ENCODE data around the gene KY.
"Not testable (repeated sequence)": the region's sequence is repeated elsewhere in the genome, so short reads cannot be mapped to it uniquely, and the experiment has no call there.

The KY gene

GRCh38 chr3:134576831-134577230, 74.0 kb downstream of the KY start:
- no peak for FAIRE-seq

GRCh38 chr3:134576426-134576825, 74.4 kb downstream of the KY start:
- DNase-seq (ENCODE audit: insufficient read length): no peak
- FAIRE-seq: no peak
- no peak for TF ChIP-seq POLR2AphosphoS5 (IDR thresholded peaks at IDR 0.05; ENCODE audit: low read depth, low read length)
- no peak for TF ChIP-seq POLR2A (IDR thresholded peaks at IDR 0.05; ENCODE audit: low read depth, low read length)
- TF ChIP-seq TAF1 (IDR thresholded peaks at IDR 0.05; ENCODE audit: borderline replicate concordance, low read depth, low read length): no peak

More at GRCh38 chr3:134576831-134577230, 74.0 kb downstream of the KY start:
- TF ChIP-seq POLR2AphosphoS5 (IDR thresholded peaks at IDR 0.05; ENCODE audit: low read depth, low read length): no peak
- TF ChIP-seq POLR2A (IDR thresholded peaks at IDR 0.05; ENCODE audit: low read depth, low read length): no peak
- no peak for TF ChIP-seq TAF1 (IDR thresholded peaks at IDR 0.05; ENCODE audit: borderline replicate concordance, low read depth, low read length)
- no peak for DNase-seq (ENCODE audit: insufficient read length)

GRCh38 chr3:134569899-134570298, 80.9 kb downstream of the KY start:
- DNase-seq (ENCODE audit: insufficient read length): not testable (repeated sequence)

GRCh38 chr3:134568790-134569189, 82.0 kb downstream of the KY start:
- TF ChIP-seq POLR2AphosphoS5 (IDR thresholded peaks at IDR 0.05; ENCODE audit: low read depth, low read length): no peak
- TF ChIP-seq POLR2A (IDR thresholded peaks at IDR 0.05; ENCODE audit: low read depth, low read length): no peak
- TF ChIP-seq TAF1 (IDR thresholded peaks at IDR 0.05; ENCODE audit: borderline replicate concordance, low read depth, low read length): no peak
- DNase-seq (ENCODE audit: insufficient read length) (no peak), FAIRE-seq (no peak)

More at GRCh38 chr3:134569899-134570298, 80.9 kb downstream of the KY start:
- not testable (repeated sequence) for FAIRE-seq

- FAIRE-seq (no peak), DNase-seq (ENCODE audit: insufficient read length) (no peak)
- TF ChIP-seq POLR2AphosphoS5 (IDR thresholded peaks at IDR 0.05; ENCODE audit: low read depth, low read length): no peak
- TF ChIP-seq POLR2A (IDR thresholded peaks at IDR 0.05; ENCODE audit: low read depth, low read length): no peak
- no peak for TF ChIP-seq TAF1 (IDR thresholded peaks at IDR 0.05; ENCODE audit: borderline replicate concordance, low read depth, low read length)
Measured at GRCh38 chr3:134567605-134568004, 83.2 kb downstream of the KY start.

- DNase-seq (ENCODE audit: insufficient read length): no peak
- no peak for FAIRE-seq
- TF ChIP-seq POLR2A (IDR thresholded peaks at IDR 0.05; ENCODE audit: low read depth, low read length) (no peak), TAF1 (IDR thresholded peaks at IDR 0.05; ENCODE audit: borderline replicate concordance, low read depth, low read length) (no peak), POLR2AphosphoS5 (IDR thresholded peaks at IDR 0.05; ENCODE audit: low read depth, low read length) (no peak)
Measured at GRCh38 chr3:134564991-134565390, 85.8 kb downstream of the KY start.

GRCh38 chr3:134563601-134564000, 87.2 kb downstream of the KY start:
- DNase-seq (ENCODE audit: insufficient read length) (no peak), FAIRE-seq (no peak)
- no peak for TF ChIP-seq POLR2AphosphoS5 (IDR thresholded peaks at IDR 0.05; ENCODE audit: low read depth, low read length)
- TF ChIP-seq TAF1 (IDR thresholded peaks at IDR 0.05; ENCODE audit: borderline replicate concordance, low read depth, low read length): no peak
- TF ChIP-seq POLR2A (IDR thresholded peaks at IDR 0.05; ENCODE audit: low read depth, low read length): no peak

- TF ChIP-seq POLR2A (IDR thresholded peaks at IDR 0.05; ENCODE audit: low read depth, low read length) (no peak), POLR2AphosphoS5 (IDR thresholded peaks at IDR 0.05; ENCODE audit: low read depth, low read length) (no peak), TAF1 (IDR thresholded peaks at IDR 0.05; ENCODE audit: borderline replicate concordance, low read depth, low read length) (no peak)
- FAIRE-seq: no peak
Measured at GRCh38 chr3:134562055-134562454, 88.8 kb downstream of the KY start.

GRCh38 chr3:134559591-134559990, 91.2 kb downstream of the KY start:
- FAIRE-seq: no peak
- TF ChIP-seq POLR2A (IDR thresholded peaks at IDR 0.05; ENCODE audit: low read depth, low read length): no peak
- no peak for TF ChIP-seq POLR2AphosphoS5 (IDR thresholded peaks at IDR 0.05; ENCODE audit: low read depth, low read length)
- TF ChIP-seq TAF1 (IDR thresholded peaks at IDR 0.05; ENCODE audit: borderline replicate concordance, low read depth, low read length): no peak
- no peak for DNase-seq (ENCODE audit: insufficient read length)

More at GRCh38 chr3:134562055-134562454, 88.8 kb downstream of the KY start:
- DNase-seq (ENCODE audit: insufficient read length): no peak
